GM12891 (cell line): ENCODE measurements around the gene NKAIN4.

ENCODE experiments used
- POLR2A ChIP-seq: IDR thresholded peaks from 2 replicates; pipeline ENCODE4 v1.6.1; 2011; ENCODE audit warnings: low read depth, low read length, control low read depth
- POLR2AphosphoS5 ChIP-seq: IDR thresholded peaks from 2 replicates; pipeline ENCODE4 v1.6.1; 2011; ENCODE audit warnings: low read depth, low read length, control low read depth

DNA sequence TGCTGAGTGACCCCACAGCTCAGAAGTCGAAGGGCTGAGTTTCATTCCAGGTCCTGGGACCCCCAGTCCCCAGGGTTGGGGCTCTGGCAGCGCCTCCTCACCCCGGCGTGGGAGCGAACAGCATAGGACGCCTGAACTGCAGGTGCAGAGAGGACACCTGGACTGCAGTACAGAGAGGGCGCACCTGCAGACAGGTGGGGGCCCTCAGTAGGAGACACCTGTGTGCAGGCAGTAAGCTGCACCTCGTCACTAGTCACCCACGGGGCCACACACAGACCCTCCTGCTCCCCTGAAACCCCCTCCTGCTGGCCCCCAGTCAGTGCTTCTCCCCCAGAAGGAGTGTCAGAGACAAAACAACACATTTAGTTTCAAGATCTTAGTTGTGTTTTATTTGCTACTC, 8.6 kb upstream of the NKAIN4 start:
- no peak for TF ChIP-seq POLR2A
- no peak for TF ChIP-seq POLR2AphosphoS5
